OCI-LY1 (cell line): ENCODE measurements around the gene TOPAZ1.

Experiments
- H2AFZ ChIP-seq: fragments of 200-600 bp; sonication (generic), shearing (Covaris generic); 2 replicates; pipeline ENCODE4 v1.6.0; 2014; ENCODE audit warnings: antibody characterized with exemption, mild to moderate bottlenecking, low read length
- H3F3A ChIP-seq: fragments of 200-600 bp; sonication (generic), shearing (Covaris generic); 2 replicates; pipeline ENCODE4 v1.6.0; 2014; ENCODE audit warnings: mild to moderate bottlenecking, antibody characterized with exemption, low read length, moderate library complexity; ENCODE audit not compliant: insufficient read depth
- H3K27ac ChIP-seq: fragments of 200-600 bp; sonication (generic); 2 replicates; pipeline ENCODE4 v1.5.1; 2014; ENCODE audit warnings: low read length, mixed run types, mild to moderate bottlenecking, low read depth; ENCODE audit not compliant: poor library complexity, severe bottlenecking
- H3K27me3 ChIP-seq: fragments of 200-600 bp; sonication (generic); 2 replicates; pipeline ENCODE4 v1.6.0; 2014; ENCODE audit warnings: antibody characterized with exemption, mild to moderate bottlenecking, low read length, moderate library complexity; ENCODE audit not compliant: insufficient read depth
- H3K36me3 ChIP-seq: fragments of 200-600 bp; sonication (generic); 2 replicates; pipeline ENCODE4 v1.6.1; 2014; ENCODE audit warnings: mild to moderate bottlenecking, antibody characterized with exemption, low read length, moderate library complexity, mixed read lengths; ENCODE audit not compliant: insufficient read depth
- H3K4me1 ChIP-seq: fragments of 200-600 bp; sonication (generic); 2 replicates; pipeline ENCODE4 v1.5.1; 2014; ENCODE audit warnings: mild to moderate bottlenecking, low read length, moderate library complexity; ENCODE audit not compliant: insufficient read depth, severe bottlenecking
- H3K4me2 ChIP-seq: fragments of 200-600 bp; sonication (generic), shearing (Covaris generic); 2 replicates; pipeline ENCODE4 v1.6.1; 2014; ENCODE audit warnings: low read length
- H3K4me3 ChIP-seq: fragments of 200-600 bp; sonication (generic); 2 replicates; pipeline ENCODE4 v1.5.1; 2014; ENCODE audit warnings: low read length, low read depth, mild to moderate bottlenecking, mixed read lengths; ENCODE audit not compliant: poor library complexity, severe bottlenecking
- H3K79me2 ChIP-seq: fragments of 200-600 bp; shearing (Covaris generic); 2 replicates; pipeline ENCODE4 v1.6.1; 2016; ENCODE audit warnings: mixed run types, low read length, mixed read lengths; ENCODE audit not compliant: insufficient read depth
- H3K9ac ChIP-seq: fragments of 200-600 bp; sonication (generic), shearing (Covaris generic); 2 replicates; pipeline ENCODE4 v1.6.1; 2014; ENCODE audit warnings: mild to moderate bottlenecking, low read length, mixed read lengths
- H3K9me2 ChIP-seq: fragments of 200-600 bp; sonication (generic), shearing (Covaris generic); 2 replicates; pipeline ENCODE4 v1.6.1; 2014; ENCODE audit warnings: low read depth, mild to moderate bottlenecking, low read length, mixed read lengths
- H3K9me3 ChIP-seq: fragments of 200-600 bp; shearing (Covaris generic); 2 replicates; pipeline ENCODE4 v1.6.1; 2014; ENCODE audit warnings: low read length, mixed read lengths
- H4K20me1 ChIP-seq: fragments of 200-600 bp; sonication (generic), shearing (Covaris generic); 2 replicates; pipeline ENCODE4 v1.6.0; 2016; ENCODE audit warnings: mild to moderate bottlenecking, low read length; ENCODE audit not compliant: insufficient read depth
- CTCF ChIP-seq: fragments of 200-600 bp; sonication (generic), shearing (Covaris generic); IDR thresholded peaks from 2 replicates; pipeline ENCODE4 v1.5.1; 2017; ENCODE audit warnings: mild to moderate bottlenecking, antibody characterized with exemption, low read length, moderate library complexity, mixed read lengths
- EZH2 ChIP-seq: fragments of 200-600 bp; sonication (generic), shearing (Covaris generic); IDR thresholded peaks from 2 replicates; pipeline ENCODE4 v1.8.0; 2017; ENCODE audit warnings: borderline replicate concordance, mixed run types, mild to moderate bottlenecking, antibody characterized with exemption, low read length, moderate library complexity, mixed read lengths

The TOPAZ1 gene

GRCh38 chr3:44264146-44264545 is 22.5 kb downstream of the TOPAZ1 start:
- no peaks in the 10 kb centered on the region for H3K79me2 ChIP-seq
- H2AFZ ChIP-seq, result no peak overlapping the region
- H3K4me3 ChIP-seq, result no peak overlapping the region
- no peak for TF ChIP-seq EZH2
- no peaks in the 10 kb centered on the region for H4K20me1 ChIP-seq
- no peaks in the 10 kb centered on the region for H3K9me3 ChIP-seq
- H3K9me2 ChIP-seq, result no peaks in the 10 kb centered on the region
- H3F3A ChIP-seq, result no peaks in the 10 kb centered on the region
- H3K27ac ChIP-seq, result no peak overlapping the region
- H3K4me2 ChIP-seq, result no peak overlapping the region
- no peaks in the 10 kb centered on the region for H3K36me3 ChIP-seq
- H3K27me3 ChIP-seq, result no peaks in the 10 kb centered on the region
- no peaks in the 10 kb centered on the region for H3K4me1 ChIP-seq
- H3K9ac ChIP-seq, result no peak overlapping the region

- H3K9ac ChIP-seq, result no peak overlapping the region
- H3K27me3 ChIP-seq, result no peaks in the 10 kb centered on the region
- H3K4me1 ChIP-seq, result no peaks in the 10 kb centered on the region
- no peaks in the 10 kb centered on the region for H3F3A ChIP-seq
- H4K20me1 ChIP-seq, result no peaks in the 10 kb centered on the region
- H3K27ac ChIP-seq, result no peak overlapping the region
- no peaks in the 10 kb centered on the region for H3K9me2 ChIP-seq
- no peak overlapping the region for H3K4me2 ChIP-seq
- TF ChIP-seq EZH2, result no peak
- H3K4me3 ChIP-seq, result no peak overlapping the region
- no peaks in the 10 kb centered on the region for H3K9me3 ChIP-seq
- H3K36me3 ChIP-seq, result no peaks in the 10 kb centered on the region
- H2AFZ ChIP-seq, result no peak overlapping the region
- H3K79me2 ChIP-seq, result no peaks in the 10 kb centered on the region
These were observed 24.1 kb downstream of the TOPAZ1 start for GRCh38 chr3:44265815-44266214.

GRCh38 chr3:44272191-44272590 is 30.5 kb downstream of the TOPAZ1 start:
- Histone ChIP-seq H3K4me2 (no peak overlapping the region), H3K36me3 (no peaks in the 10 kb centered on the region), H2AFZ (no peak overlapping the region), H3K9me3 (no peaks in the 10 kb centered on the region), H3K79me2 (no peaks in the 10 kb centered on the region), H3K4me3 (no peak overlapping the region), H3K27me3 (no peaks in the 10 kb centered on the region), H3F3A (no peaks in the 10 kb centered on the region), H3K9me2 (no peaks in the 10 kb centered on the region), H4K20me1 (no peaks in the 10 kb centered on the region), H3K27ac (no peak overlapping the region), H3K4me1 (no peaks in the 10 kb centered on the region), H3K9ac (no peak overlapping the region)
- TF ChIP-seq CTCF (no peak), EZH2 (no peak)

GRCh38 chr3:44277925-44278324 is 36.2 kb downstream of the TOPAZ1 start:
- H3K9me2 ChIP-seq, result no peaks in the 10 kb centered on the region
- no peaks in the 10 kb centered on the region for H3K36me3 ChIP-seq
- H3K4me3 ChIP-seq, result no peak overlapping the region
- no peaks in the 10 kb centered on the region for H3K79me2 ChIP-seq
- H3K27ac ChIP-seq, result no peak overlapping the region
- TF ChIP-seq CTCF, result no peak
- TF ChIP-seq EZH2, result no peak
- no peaks in the 10 kb centered on the region for H3K9me3 ChIP-seq
- H3K27me3 ChIP-seq, result no peaks in the 10 kb centered on the region
- H3K4me2 ChIP-seq, result no peak overlapping the region
- no peak overlapping the region for H3K9ac ChIP-seq
- H3F3A ChIP-seq, result no peaks in the 10 kb centered on the region
- no peak overlapping the region for H2AFZ ChIP-seq
- H4K20me1 ChIP-seq, result no peaks in the 10 kb centered on the region
- no peaks in the 10 kb centered on the region for H3K4me1 ChIP-seq
